GM13977 (cell line): ENCODE results near the gene TREH.

Experiments used
- DNase-seq: peaks from one replicate; pipeline ENCODE4 v3.0.0; 2012; ENCODE audit warnings: low spot score
- in situ Hi-C: fragments of 300-500 bp; cut with MboI; formaldehyde crosslinking; loops from one replicate; pipeline ENCODE4 v1.12.0; 2022; ENCODE audit warnings: low sequenced_read_pairs, low pct_unique_long_range_greater_than_20kb, mixed read lengths, inconsistent platforms; ENCODE audit not compliant: unreplicated experiment
- TF ChIP-seq, protein P1 (sequence below): IDR thresholded peaks from 2 replicates; pipeline ENCODE4 v1.5.1; 2012; ENCODE audit warnings: mild to moderate bottlenecking, control low read depth; ENCODE audit not compliant: insufficient read depth; ENCODE audit errors: extremely low read depth, missing control alignments

The TREH gene

DNA sequence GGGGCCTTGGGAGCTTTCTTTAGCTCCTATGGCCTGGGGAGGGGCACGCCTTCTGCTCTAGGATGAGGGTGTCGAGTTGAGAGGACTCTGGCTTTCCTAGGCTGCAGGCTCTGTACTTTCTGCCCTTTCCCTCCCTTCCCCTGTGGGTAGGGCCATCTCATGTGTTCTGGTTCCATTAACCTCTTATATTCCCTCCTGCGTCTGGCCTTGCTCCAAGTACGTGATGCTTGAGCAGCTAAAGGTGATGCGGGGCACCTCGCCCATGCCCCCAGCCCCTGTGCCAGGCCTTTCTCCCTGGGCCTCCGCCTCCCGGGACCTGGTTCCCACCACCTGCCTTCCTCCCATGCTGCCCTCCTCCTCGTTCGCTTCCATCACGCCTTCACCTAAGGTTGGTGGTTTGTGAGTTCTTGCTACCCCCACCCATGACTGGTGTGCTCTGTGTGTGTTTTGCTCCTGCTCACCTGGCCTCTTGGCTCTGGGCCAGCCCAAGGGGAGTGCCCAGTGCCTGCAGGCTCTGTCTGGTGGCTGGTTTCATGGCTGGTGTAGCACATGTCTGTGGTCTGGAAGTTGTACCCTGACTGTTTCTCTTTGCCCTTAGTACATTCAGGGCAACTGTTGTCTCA is 37.9 kb downstream of the TREH start:
- in situ Hi-C loops = no loop called here
- TF ChIP-seq, protein P1, sequence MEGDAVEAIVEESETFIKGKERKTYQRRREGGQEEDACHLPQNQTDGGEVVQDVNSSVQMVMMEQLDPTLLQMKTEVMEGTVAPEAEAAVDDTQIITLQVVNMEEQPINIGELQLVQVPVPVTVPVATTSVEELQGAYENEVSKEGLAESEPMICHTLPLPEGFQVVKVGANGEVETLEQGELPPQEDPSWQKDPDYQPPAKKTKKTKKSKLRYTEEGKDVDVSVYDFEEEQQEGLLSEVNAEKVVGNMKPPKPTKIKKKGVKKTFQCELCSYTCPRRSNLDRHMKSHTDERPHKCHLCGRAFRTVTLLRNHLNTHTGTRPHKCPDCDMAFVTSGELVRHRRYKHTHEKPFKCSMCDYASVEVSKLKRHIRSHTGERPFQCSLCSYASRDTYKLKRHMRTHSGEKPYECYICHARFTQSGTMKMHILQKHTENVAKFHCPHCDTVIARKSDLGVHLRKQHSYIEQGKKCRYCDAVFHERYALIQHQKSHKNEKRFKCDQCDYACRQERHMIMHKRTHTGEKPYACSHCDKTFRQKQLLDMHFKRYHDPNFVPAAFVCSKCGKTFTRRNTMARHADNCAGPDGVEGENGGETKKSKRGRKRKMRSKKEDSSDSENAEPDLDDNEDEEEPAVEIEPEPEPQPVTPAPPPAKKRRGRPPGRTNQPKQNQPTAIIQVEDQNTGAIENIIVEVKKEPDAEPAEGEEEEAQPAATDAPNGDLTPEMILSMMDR = no peak
- no peak for DNase-seq

DNA sequence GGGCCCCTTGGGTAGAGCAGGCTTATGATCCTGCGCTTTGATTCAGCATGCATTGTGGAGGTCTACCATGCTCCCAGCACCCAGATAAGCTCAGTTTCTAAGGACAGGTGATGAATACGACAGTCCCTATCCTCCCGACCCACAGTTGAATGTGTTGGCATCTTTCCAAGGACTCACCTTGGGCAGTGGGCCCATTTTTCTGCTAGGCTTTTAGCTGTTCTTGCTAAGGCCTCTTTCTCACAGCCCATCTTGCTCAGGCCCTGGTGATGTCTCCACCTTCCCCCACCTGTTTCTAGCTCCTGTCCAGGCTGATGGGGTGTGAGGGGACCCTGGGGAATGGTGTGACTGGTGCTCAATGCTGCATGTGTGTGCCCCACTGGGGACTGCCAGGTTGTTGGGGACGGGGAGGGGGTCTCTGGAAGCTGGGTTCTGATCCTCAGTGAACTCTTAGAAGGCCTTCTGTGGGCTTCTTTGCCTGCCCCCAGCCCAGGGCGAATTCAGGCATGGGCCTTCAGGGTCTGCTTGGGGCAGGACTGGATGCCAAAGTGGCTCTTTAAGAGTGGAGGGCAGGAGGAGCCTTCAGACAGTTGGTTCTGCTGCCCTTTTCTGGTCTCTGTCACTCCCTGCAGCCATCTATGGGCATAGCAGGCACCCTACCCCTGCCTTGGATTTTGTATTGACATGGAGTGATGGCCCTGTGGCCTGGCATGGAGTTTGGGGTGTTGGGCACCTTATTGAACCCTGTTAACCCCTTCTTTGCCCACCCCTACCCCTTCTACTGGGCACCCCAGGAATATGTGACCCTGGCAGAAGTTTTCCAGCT is 38.9 kb downstream of the TREH start:
- TF ChIP-seq, protein P1 = no peak
- no peak for DNase-seq
- in situ Hi-C loops = no loop called here

DNA sequence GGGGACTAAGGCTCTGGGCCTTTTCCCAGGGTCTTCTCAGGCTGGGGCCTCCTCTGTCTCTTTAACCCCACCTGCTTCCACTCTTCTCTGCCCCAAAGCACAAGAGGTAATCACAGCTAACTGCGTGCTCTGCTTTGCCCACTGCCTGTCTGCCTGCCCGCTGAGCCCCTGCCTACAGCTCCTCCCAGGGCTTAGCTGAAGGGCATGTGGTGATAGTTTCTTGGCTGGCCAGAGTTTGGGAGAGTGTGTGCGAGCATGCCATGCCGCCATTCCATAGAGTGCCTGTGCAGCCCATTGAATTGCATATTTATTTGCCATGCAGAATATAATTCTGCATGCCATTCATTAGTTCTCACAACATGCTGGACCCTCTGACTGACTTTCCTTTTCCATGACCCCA is 39.6 kb downstream of the TREH start:
- in situ Hi-C loops = no loop called here
- no peak for DNase-seq
- TF ChIP-seq, protein P1 = no peak

DNA sequence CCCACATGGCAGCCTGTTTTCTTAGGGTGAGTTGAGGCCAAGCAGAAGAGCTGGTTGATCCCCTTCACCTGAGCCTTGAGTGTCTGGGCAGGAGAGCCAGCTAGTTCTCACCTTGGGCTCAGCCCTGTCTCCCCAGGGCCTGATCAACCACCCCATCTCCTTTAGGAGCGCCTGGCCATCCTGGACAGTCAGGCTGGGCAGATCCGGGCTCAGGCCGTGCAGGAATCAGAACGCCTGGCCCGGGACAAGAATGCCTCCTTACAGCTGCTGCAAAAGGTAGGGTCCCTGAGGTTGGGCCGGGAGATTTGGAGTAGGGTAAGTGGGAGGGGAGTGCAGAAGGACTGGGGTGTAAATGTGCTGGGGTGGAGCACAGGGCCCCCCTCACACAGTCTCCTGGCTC is 40.7 kb downstream of the TREH start:
- in situ Hi-C loops = no loop called here
- TF ChIP-seq, protein P1 = no peak
- DNase-seq = no peak

DNA sequence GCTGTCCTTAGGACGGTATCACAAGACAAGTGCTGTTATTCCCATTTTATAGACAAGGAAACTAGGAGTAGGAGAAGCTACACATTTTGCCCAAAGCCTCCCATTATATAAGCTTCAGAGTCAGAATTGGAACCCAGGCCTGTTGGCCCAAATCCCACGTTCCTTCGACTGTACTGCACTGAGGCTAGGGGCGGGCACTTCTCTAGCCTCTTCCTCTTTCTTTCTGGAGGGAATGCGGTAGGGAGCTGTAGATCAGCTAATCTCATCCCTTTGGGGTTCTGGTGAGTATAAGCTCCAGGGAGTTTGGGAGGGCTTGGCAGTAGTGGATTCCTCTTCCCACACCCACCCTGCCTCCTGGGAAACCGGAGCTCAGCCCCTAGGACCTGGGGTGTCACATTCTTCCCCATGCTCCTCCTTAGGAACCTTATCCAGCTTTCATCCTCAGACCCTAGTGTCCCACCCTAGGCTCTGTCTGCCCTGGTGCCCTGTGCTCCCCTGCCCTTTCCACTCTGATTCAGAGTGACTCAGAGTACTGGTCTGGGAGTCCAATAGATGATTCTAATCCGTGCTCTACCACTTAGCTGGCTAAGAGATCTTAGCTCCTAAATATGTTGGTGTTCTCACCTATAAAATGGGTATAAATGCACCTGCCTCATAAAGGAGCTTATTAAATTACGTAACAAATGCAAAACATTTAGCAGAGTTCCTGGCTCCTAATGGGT is 42.7 kb downstream of the TREH start:
- TF ChIP-seq, protein P1 = no peak
- in situ Hi-C loops = no loop called here
- DNase-seq = no peak

DNA sequence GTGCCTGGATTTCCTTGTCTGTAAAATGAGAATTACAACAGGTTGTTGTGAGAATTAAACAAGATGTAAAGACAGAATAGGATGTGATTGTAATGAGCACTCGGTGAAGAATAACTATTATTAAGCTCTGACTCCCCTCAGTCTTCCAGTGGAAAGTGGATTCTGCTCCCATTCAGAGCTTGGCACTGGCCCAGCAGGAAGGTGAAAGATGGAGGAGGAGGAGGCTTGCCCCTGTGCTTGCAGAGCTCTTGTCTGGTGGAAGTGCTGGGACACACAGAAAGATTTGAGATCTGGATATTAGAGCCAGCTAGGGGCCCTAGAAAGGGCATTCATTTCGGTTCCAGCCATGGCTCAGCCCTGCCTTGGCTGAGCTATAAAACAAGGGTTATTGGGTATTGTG is 43.8 kb downstream of the TREH start:
- DNase-seq = no peak
- in situ Hi-C loops = no loop called here
- TF ChIP-seq, protein P1 = no peak
